Liver (tissue), 9 donors: ENCODE results near the gene COL4A1. TPM values are rescaled to one million over a fixed set of nuclear protein-coding genes. Genes with fewer than 3 reads are reported as not detected.
A peak's percentile ranks its signal among the peaks of the same experiment; 100 is the strongest.

Source experiments
- DNase-seq: peaks from one replicate; pipeline ENCODE4 v3.0.0-alpha.2; 2017; ENCODE audit warnings: low spot score
- H3K27ac ChIP-seq, 2 donors: one replicate each; pipeline ENCODE4 v1.7.0; 2013; ENCODE audit warnings: inconsistent platforms in 2 of 2, low read length in 2 of 2, control low read depth in 1 of 2, low read depth in 1 of 2, mild to moderate bottlenecking in 1 of 2
- H3K27me3 ChIP-seq, 4 donors: one replicate each; pipeline versions ENCODE4 v1.6.1 to v1.7.0; 2013; ENCODE audit warnings: low read length in 3 of 4, inconsistent platforms in 1 of 4, mild to moderate bottlenecking in 1 of 4, moderate library complexity in 1 of 4; ENCODE audit not compliant: control insufficient read depth in 4 of 4, insufficient read depth in 4 of 4
- H3K36me3 ChIP-seq, 4 donors: one replicate each; pipeline versions ENCODE4 v1.6.1 to v1.7.0; 2013; ENCODE audit warnings: low read length in 3 of 4, mild to moderate bottlenecking in 3 of 4, low read depth in 1 of 4, moderate library complexity in 1 of 4; ENCODE audit not compliant: control insufficient read depth in 4 of 4, insufficient read depth in 3 of 4
- H3K4me1 ChIP-seq, 4 donors: one replicate each; pipeline versions ENCODE4 v1.6.1 to v1.7.0; 2013; ENCODE audit warnings: low read length in 3 of 4, mild to moderate bottlenecking in 3 of 4, moderate library complexity in 1 of 4; ENCODE audit not compliant: control insufficient read depth in 4 of 4, insufficient read depth in 4 of 4
- H3K4me3 ChIP-seq, 3 donors: one replicate each; pipeline versions ENCODE4 v1.6.1 to v1.7.0; 2013; ENCODE audit warnings: low read length in 3 of 3, control low read depth in 1 of 3, low read depth in 1 of 3, mild to moderate bottlenecking in 1 of 3
- H3K9ac ChIP-seq, 2 donors: one replicate each; pipeline ENCODE4 v1.7.0; 2013; ENCODE audit warnings: low read length in 2 of 2, mild to moderate bottlenecking in 2 of 2, moderate library complexity in 2 of 2, control low read depth in 1 of 2, low read depth in 1 of 2
- H3K9me3 ChIP-seq, 4 donors: one replicate each; pipeline versions ENCODE4 v1.6.1 to v1.7.0; 2013; ENCODE audit warnings: low read length in 3 of 4; ENCODE audit not compliant: control insufficient read depth in 4 of 4
- FOXA1 ChIP-seq: IDR thresholded peaks from 2 replicates; pipeline ENCODE4 v1.6.1; 2016; ENCODE audit warnings: antibody characterized with exemption
- FOXA2 ChIP-seq: IDR thresholded peaks from 2 replicates; pipeline ENCODE4 v1.6.1; 2016; ENCODE audit warnings: antibody characterized with exemption
- GABPA ChIP-seq, 2 donors: IDR thresholded peaks in 1 of 2; conservative IDR thresholded peaks in 1 of 2; 2 replicates each; pipeline ENCODE4 v1.6.1; 2016; ENCODE audit warnings: antibody characterized with exemption in 2 of 2, mild to moderate bottlenecking in 1 of 2, moderate library complexity in 1 of 2
- HNF4A ChIP-seq, 2 donors: conservative IDR thresholded peaks; 2 replicates each; pipeline ENCODE4 v1.6.1; 2016; ENCODE audit warnings: antibody characterized with exemption in 2 of 2, mild to moderate bottlenecking in 2 of 2
- HNF4G ChIP-seq: IDR thresholded peaks from 2 replicates; pipeline ENCODE4 v1.6.1; 2016; ENCODE audit warnings: antibody characterized with exemption
- JUND ChIP-seq, 2 donors: IDR thresholded peaks; 2 replicates each; pipeline ENCODE4 v1.6.1; 2016; ENCODE audit warnings: antibody characterized with exemption in 2 of 2
- RAD21 ChIP-seq, 2 donors: IDR thresholded peaks; 2 replicates each; pipeline ENCODE4 v1.6.1; 2016; ENCODE audit warnings: antibody characterized with exemption in 2 of 2, mild to moderate bottlenecking in 2 of 2
- RXRA ChIP-seq, 2 donors: IDR thresholded peaks; 2 replicates each; pipeline ENCODE4 v1.6.1; 2017 to 2018; ENCODE audit warnings: antibody characterized with exemption in 2 of 2, mild to moderate bottlenecking in 1 of 2
- SP1 ChIP-seq: IDR thresholded peaks from 2 replicates; pipeline ENCODE4 v1.6.1; 2018; ENCODE audit warnings: antibody characterized with exemption, mild to moderate bottlenecking
- TAF1 ChIP-seq: conservative IDR thresholded peaks from 2 replicates; pipeline ENCODE4 v1.6.1; 2016; ENCODE audit warnings: antibody characterized with exemption, mild to moderate bottlenecking
- YY1 ChIP-seq: IDR thresholded peaks from 2 replicates; pipeline ENCODE4 v1.6.1; 2016; ENCODE audit warnings: antibody characterized with exemption, mild to moderate bottlenecking
- WGBS: extraction: QIAGEN DNeasy Blood & Tissue Kit; methylation state at CpG from one replicate; pipeline ENCODE4 v1.1.7; 2013; 5-methylcytosine and 5-hydroxymethylcytosine counted together
- polyA plus RNA-seq, 2 donors: library from polyadenylated mRNA; stranded (reverse) in 1 of 2; unstranded in 1 of 2; fragments of 200-250 nt in 1 of 2; fragments of >200 nt in 1 of 2; fragmentation: Nextera tagmentation in 1 of 2; extraction: Ambion mirVana in 1 of 2; gene quantifications; one replicate each; pipeline versions ENCODE4 v1.2.1 to v1.2.3, GENCODE V29; 2013 to 2015
- total RNA-seq, 2 donors: library from RNA; depleted of rRNA; stranded (reverse); fragments of >200 nt; gene quantifications; one replicate each; pipeline ENCODE4 v1.2.3, GENCODE V29; 2014
- TF ChIP-seq, protein P1 (sequence below): IDR thresholded peaks from 2 replicates; pipeline ENCODE4 v1.6.1; 2016; ENCODE audit warnings: antibody characterized with exemption
- TF ChIP-seq, protein P2 (sequence below): IDR thresholded peaks from 2 replicates; pipeline ENCODE4 v1.6.1; 2016; ENCODE audit warnings: antibody characterized with exemption, mild to moderate bottlenecking
- TF ChIP-seq, protein P3 (sequence below): fragments of 150-350 bp; IDR thresholded peaks from 2 replicates; pipeline ENCODE4 v1.5.1; 2017; ENCODE audit warnings: improper control_type of control experiment, low read depth, low read length; ENCODE audit not compliant: missing input control
- TF ChIP-seq, protein P4 (sequence below): IDR thresholded peaks from 2 replicates; pipeline ENCODE4 v1.6.1; 2016; ENCODE audit warnings: antibody characterized with exemption
- donor health status: healthy.
- donor health status: healthy.
- donor health status: healthy.
- donor health status: healthy.
- donor health status: healthy.

Gene COL4A1
- total and polyA plus RNA-seq, 4 donors = 5.0 to 68.5 (median 37.9) TPM

DNA sequence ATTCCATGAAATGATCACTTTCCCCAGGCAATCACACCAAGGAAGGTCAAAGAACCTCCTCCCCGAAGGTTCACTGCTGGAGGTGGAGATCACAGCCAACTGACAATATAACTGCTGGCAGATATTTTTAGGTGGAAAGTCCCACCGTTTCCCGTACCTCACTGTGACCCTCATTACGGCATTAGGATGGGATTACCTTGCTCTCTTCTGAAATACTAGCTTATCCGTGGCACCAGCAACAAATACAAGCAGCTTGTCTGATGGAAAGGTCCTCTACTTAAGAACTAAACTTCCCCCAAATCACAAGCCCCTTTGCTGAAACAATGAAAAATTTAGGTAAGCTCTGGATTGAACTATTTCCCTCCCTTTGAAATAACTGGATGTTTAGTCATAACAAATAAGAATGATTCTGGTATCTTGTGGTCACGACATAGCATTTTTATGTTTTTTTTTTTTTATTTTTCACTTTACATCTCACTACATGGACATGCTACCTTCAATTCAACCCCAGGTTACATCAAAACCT, 178.9 kb downstream of the COL4A1 start:
- TF ChIP-seq, protein P1, sequence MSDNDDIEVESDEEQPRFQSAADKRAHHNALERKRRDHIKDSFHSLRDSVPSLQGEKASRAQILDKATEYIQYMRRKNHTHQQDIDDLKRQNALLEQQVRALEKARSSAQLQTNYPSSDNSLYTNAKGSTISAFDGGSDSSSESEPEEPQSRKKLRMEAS = no peak
- TF ChIP-seq FOXA2 = no peak
- no peak for TF ChIP-seq TAF1
- TF ChIP-seq GABPA (IDR thresholded peaks at IDR 0.05 in 1 of 2, conservative IDR thresholded peaks at IDR 0.05 in 1 of 2) = no peak
- TF ChIP-seq RXRA (IDR thresholded peaks at IDR 0.05) = no peak
- TF ChIP-seq JUND (IDR thresholded peaks at IDR 0.05) = no peak
- TF ChIP-seq YY1 = no peak
- no peak for TF ChIP-seq HNF4A (conservative IDR thresholded peaks at IDR 0.05)
- TF ChIP-seq RAD21 (IDR thresholded peaks at IDR 0.05) = no peak
- no peaks in the 10 kb centered on the region for H3K9me3 ChIP-seq
- no peaks in the 10 kb centered on the region for H3K27me3 ChIP-seq
- peaks cover 0 to 2% (median 0%) of the 10 kb centered on the region in 4 donors for H3K36me3 ChIP-seq
- H3K4me1 ChIP-seq = no peaks in the 10 kb centered on the region
- H3K9ac ChIP-seq = no peak overlapping the region
- 62% methylated on average over 6 of the region's 6 CpGs for WGBS
- no peak overlapping the region for H3K27ac ChIP-seq
- H3K4me3 ChIP-seq = no peak overlapping the region
- DNase-seq = no peak

DNA sequence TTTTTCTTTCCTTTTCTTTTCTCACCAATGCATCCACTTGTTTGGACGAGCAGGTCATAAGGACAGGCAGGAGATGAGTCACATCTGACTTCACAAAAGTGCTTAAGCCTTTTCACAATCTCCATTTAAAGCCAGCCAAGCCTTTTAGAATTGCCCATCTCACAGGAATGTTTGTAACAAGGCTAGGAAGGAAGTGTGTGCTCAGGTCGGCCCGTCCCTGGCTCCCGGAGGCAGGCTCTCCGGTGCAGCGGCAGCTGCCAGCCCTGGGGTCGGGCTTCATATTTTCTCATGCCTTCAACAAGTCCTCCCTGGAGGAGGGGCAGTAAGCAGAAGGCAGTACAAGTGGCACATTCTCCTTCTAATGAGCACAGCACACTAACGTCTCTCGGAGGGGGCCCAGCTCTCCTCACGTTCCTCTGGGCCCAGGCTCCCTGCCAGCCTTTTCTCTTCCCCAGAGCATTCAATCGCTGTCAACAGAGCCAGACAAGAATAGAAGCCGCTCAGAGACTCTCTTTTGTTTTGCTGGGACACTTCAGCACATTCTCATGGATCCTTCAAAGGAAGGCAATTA, 180.5 kb downstream of the COL4A1 start:
- H3K9me3 ChIP-seq = no peaks in the 10 kb centered on the region
- H3K4me3 ChIP-seq = no peak overlapping the region
- H3K4me1 ChIP-seq = no peaks in the 10 kb centered on the region
- H3K27me3 ChIP-seq = peaks cover 0 to 3% (median 0%) of the 10 kb centered on the region in 4 donors
- no peak overlapping the region for H3K27ac ChIP-seq
- 61% methylated on average over 12 of the region's 12 CpGs for WGBS
- H3K36me3 ChIP-seq = peaks cover 0 to 2% (median 0%) of the 10 kb centered on the region in 4 donors
- no peak for DNase-seq
- no peak for TF ChIP-seq TAF1
- TF ChIP-seq JUND (IDR thresholded peaks at IDR 0.05) = peak in 1 of 2 donors; percentile 42
- TF ChIP-seq RAD21 (IDR thresholded peaks at IDR 0.05) = no peak
- no peak for TF ChIP-seq HNF4G
- TF ChIP-seq RXRA (IDR thresholded peaks at IDR 0.05) = no peak
- TF ChIP-seq, protein P2, sequence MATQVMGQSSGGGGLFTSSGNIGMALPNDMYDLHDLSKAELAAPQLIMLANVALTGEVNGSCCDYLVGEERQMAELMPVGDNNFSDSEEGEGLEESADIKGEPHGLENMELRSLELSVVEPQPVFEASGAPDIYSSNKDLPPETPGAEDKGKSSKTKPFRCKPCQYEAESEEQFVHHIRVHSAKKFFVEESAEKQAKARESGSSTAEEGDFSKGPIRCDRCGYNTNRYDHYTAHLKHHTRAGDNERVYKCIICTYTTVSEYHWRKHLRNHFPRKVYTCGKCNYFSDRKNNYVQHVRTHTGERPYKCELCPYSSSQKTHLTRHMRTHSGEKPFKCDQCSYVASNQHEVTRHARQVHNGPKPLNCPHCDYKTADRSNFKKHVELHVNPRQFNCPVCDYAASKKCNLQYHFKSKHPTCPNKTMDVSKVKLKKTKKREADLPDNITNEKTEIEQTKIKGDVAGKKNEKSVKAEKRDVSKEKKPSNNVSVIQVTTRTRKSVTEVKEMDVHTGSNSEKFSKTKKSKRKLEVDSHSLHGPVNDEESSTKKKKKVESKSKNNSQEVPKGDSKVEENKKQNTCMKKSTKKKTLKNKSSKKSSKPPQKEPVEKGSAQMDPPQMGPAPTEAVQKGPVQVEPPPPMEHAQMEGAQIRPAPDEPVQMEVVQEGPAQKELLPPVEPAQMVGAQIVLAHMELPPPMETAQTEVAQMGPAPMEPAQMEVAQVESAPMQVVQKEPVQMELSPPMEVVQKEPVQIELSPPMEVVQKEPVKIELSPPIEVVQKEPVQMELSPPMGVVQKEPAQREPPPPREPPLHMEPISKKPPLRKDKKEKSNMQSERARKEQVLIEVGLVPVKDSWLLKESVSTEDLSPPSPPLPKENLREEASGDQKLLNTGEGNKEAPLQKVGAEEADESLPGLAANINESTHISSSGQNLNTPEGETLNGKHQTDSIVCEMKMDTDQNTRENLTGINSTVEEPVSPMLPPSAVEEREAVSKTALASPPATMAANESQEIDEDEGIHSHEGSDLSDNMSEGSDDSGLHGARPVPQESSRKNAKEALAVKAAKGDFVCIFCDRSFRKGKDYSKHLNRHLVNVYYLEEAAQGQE = no peak
- no peak overlapping the region for H3K9ac ChIP-seq

- 94% methylated on average over 10 of the region's 10 CpGs for WGBS
- Histone ChIP-seq H3K27ac (no peak overlapping the region), H3K4me3 (no peak overlapping the region), H3K36me3 (no peaks in the 10 kb centered on the region), H3K9me3 (no peaks in the 10 kb centered on the region), H3K27me3 (peaks cover 0 to 3% (median 0%) of the 10 kb centered on the region in 4 donors), H3K9ac (no peak overlapping the region), H3K4me1 (no peaks in the 10 kb centered on the region)
- DNase-seq = no peak
- TF ChIP-seq, protein P3, sequence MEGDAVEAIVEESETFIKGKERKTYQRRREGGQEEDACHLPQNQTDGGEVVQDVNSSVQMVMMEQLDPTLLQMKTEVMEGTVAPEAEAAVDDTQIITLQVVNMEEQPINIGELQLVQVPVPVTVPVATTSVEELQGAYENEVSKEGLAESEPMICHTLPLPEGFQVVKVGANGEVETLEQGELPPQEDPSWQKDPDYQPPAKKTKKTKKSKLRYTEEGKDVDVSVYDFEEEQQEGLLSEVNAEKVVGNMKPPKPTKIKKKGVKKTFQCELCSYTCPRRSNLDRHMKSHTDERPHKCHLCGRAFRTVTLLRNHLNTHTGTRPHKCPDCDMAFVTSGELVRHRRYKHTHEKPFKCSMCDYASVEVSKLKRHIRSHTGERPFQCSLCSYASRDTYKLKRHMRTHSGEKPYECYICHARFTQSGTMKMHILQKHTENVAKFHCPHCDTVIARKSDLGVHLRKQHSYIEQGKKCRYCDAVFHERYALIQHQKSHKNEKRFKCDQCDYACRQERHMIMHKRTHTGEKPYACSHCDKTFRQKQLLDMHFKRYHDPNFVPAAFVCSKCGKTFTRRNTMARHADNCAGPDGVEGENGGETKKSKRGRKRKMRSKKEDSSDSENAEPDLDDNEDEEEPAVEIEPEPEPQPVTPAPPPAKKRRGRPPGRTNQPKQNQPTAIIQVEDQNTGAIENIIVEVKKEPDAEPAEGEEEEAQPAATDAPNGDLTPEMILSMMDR = no peak
- TF ChIP-seq, protein P2 = no peak
- no peak for TF ChIP-seq HNF4G
- TF ChIP-seq, protein P4, sequence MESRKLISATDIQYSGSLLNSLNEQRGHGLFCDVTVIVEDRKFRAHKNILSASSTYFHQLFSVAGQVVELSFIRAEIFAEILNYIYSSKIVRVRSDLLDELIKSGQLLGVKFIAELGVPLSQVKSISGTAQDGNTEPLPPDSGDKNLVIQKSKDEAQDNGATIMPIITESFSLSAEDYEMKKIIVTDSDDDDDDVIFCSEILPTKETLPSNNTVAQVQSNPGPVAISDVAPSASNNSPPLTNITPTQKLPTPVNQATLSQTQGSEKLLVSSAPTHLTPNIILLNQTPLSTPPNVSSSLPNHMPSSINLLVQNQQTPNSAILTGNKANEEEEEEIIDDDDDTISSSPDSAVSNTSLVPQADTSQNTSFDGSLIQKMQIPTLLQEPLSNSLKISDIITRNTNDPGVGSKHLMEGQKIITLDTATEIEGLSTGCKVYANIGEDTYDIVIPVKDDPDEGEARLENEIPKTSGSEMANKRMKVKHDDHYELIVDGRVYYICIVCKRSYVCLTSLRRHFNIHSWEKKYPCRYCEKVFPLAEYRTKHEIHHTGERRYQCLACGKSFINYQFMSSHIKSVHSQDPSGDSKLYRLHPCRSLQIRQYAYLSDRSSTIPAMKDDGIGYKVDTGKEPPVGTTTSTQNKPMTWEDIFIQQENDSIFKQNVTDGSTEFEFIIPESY = no peak
- TF ChIP-seq FOXA1 = no peak
- TF ChIP-seq SP1 = no peak
- no peak for TF ChIP-seq HNF4A (conservative IDR thresholded peaks at IDR 0.05)
- no peak for TF ChIP-seq RXRA (IDR thresholded peaks at IDR 0.05)
Measured at GRCh38 chr13:110125613-110126272, 181.2 kb downstream of the COL4A1 start.
